Right lobe of liver (tissue), 4 donors: ENCODE measurements around the gene SLC6A11.

Source experiments
- CTCF ChIP-seq, 4 donors: fragments of 200-600 bp in 3 of 4; fragments of 450-650 bp in 1 of 4; IDR thresholded peaks; one replicate each; pipeline versions ENCODE4 v1.5.1 to v1.8.0; 2016 to 2022; ENCODE audit warnings: antibody characterized with exemption in 4 of 4, mild to moderate bottlenecking in 2 of 4
- POLR2A ChIP-seq: fragments of 450-650 bp; IDR thresholded peaks from one replicate; pipeline ENCODE4 v1.6.1; 2017; ENCODE audit warnings: antibody characterized with exemption, mild to moderate bottlenecking
- donor health status: DM: no; HTN: no; CAD: no.
- donor health status: DM: no; HTN: no; CAD: no.
- donor health status: DM: no; HTN: yes; CAD: no.

GRCh38 chr3:10973046-10973595, 157.1 kb downstream of the SLC6A11 start:
- TF ChIP-seq CTCF (IDR thresholded peaks at IDR 0.05) (peak; percentile 41 to 50 (median 43)), POLR2A (no peak)
